ENCODE results near the gene MUC6. TPM values are rescaled to one million over a fixed set of nuclear protein-coding genes. Genes with fewer than 3 reads are reported as not detected.
A peak's percentile ranks its signal among the peaks of the same experiment; 100 is the strongest.
"Not testable (repeated sequence)": the region's sequence is repeated elsewhere in the genome, so short reads cannot be mapped to it uniquely, and the experiment has no call there.

The MUC6 gene
- total RNA-seq, 1 donor from 2014 or later: not detected

- intact Hi-C loops (cut with micrococcal nuclease): no loop called here
- H3K27ac Mint-ChIP-seq: peak overlapping the region; percentile 29
- no peaks in the 10 kb centered on the region for H3K27me3 Mint-ChIP-seq (ENCODE audit: insufficient read depth)
- no peak overlapping the region for H3K4me3 Mint-ChIP-seq
- no peaks in the 10 kb centered on the region for H3K9me3 Mint-ChIP-seq
- H3K4me1 Mint-ChIP-seq (ENCODE audit: low read depth): peaks cover 11% of the 10 kb centered on the region
- no peak for DNase-seq (ENCODE audit: low spot score)
- peaks cover 11% of the 10 kb centered on the region for H3K36me3 Mint-ChIP-seq (ENCODE audit: low read depth)
These were observed 59.9 kb downstream of the MUC6 start for GRCh38 chr11:976431-977160.

GRCh38 chr11:975827-976226 lies 60.7 kb downstream of the MUC6 start:
- no peaks in the 10 kb centered on the region for H3K9me3 Mint-ChIP-seq
- peak overlapping the region; percentile 29 for H3K27ac Mint-ChIP-seq
- no peaks in the 10 kb centered on the region for H3K27me3 Mint-ChIP-seq (ENCODE audit: insufficient read depth)
- intact Hi-C loops (cut with micrococcal nuclease): no loop called here
- no peak for DNase-seq (ENCODE audit: low spot score)
- H3K4me3 Mint-ChIP-seq: no peak overlapping the region
- H3K36me3 Mint-ChIP-seq (ENCODE audit: low read depth): peaks cover 11% of the 10 kb centered on the region
- peaks cover 16% of the 10 kb centered on the region for H3K4me1 Mint-ChIP-seq (ENCODE audit: low read depth)

GRCh38 chr11:975376-975775 lies 61.1 kb downstream of the MUC6 start:
- H3K27me3 Mint-ChIP-seq (ENCODE audit: insufficient read depth); intact Hi-C loops (cut with micrococcal nuclease); DNase-seq (ENCODE audit: low spot score); H3K9me3 Mint-ChIP-seq; H3K4me3 Mint-ChIP-seq; H3K27ac Mint-ChIP-seq: not testable (repeated sequence)
- peaks cover 21% of the 10 kb centered on the region for H3K4me1 Mint-ChIP-seq (ENCODE audit: low read depth)
- H3K36me3 Mint-ChIP-seq (ENCODE audit: low read depth): peaks cover 12% of the 10 kb centered on the region

- peaks cover 16% of the 10 kb centered on the region for H3K36me3 Mint-ChIP-seq (ENCODE audit: low read depth)
- H3K27me3 Mint-ChIP-seq (ENCODE audit: insufficient read depth): no peaks in the 10 kb centered on the region
- H3K27ac Mint-ChIP-seq: no peak overlapping the region
These were observed 63.3 kb downstream of the MUC6 start for GRCh38 chr11:973237-973636.

GRCh38 chr11:972523-973211 lies 63.9 kb downstream of the MUC6 start:
- Mint-ChIP-seq H3K36me3 (ENCODE audit: low read depth) (peaks cover 16% of the 10 kb centered on the region), H3K9me3 (no peaks in the 10 kb centered on the region), H3K27ac (no peak overlapping the region), H3K4me1 (ENCODE audit: low read depth) (peaks cover 29% of the 10 kb centered on the region), H3K4me3 (no peak overlapping the region), H3K27me3 (ENCODE audit: insufficient read depth) (no peaks in the 10 kb centered on the region)
- intact Hi-C loops (cut with micrococcal nuclease): no loop called here
- no peak for DNase-seq (ENCODE audit: low spot score)

More at GRCh38 chr11:973237-973636, 63.3 kb downstream of the MUC6 start:
- Mint-ChIP-seq H3K4me1 (ENCODE audit: low read depth) (peaks cover 29% of the 10 kb centered on the region), H3K9me3 (no peaks in the 10 kb centered on the region), H3K4me3 (no peak overlapping the region)
- no peak for DNase-seq (ENCODE audit: low spot score)
- intact Hi-C loops (cut with micrococcal nuclease): no loop called here

- peaks cover 14% of the 10 kb centered on the region for H3K36me3 Mint-ChIP-seq (ENCODE audit: low read depth)
- H3K27me3 Mint-ChIP-seq (ENCODE audit: insufficient read depth): no peaks in the 10 kb centered on the region
- no peak overlapping the region for H3K27ac Mint-ChIP-seq
- intact Hi-C loops (cut with micrococcal nuclease): no loop called here
- no peaks in the 10 kb centered on the region for H3K9me3 Mint-ChIP-seq
- peaks cover 29% of the 10 kb centered on the region for H3K4me1 Mint-ChIP-seq (ENCODE audit: low read depth)
- no peak overlapping the region for H3K4me3 Mint-ChIP-seq
- no peak for DNase-seq (ENCODE audit: low spot score)
These were observed 64.7 kb downstream of the MUC6 start for GRCh38 chr11:971731-972365.

GRCh38 chr11:971092-971690 lies 65.3 kb downstream of the MUC6 start:
- Mint-ChIP-seq H3K27me3 (ENCODE audit: insufficient read depth) (no peaks in the 10 kb centered on the region), H3K4me3 (no peak overlapping the region), H3K9me3 (no peaks in the 10 kb centered on the region), H3K4me1 (ENCODE audit: low read depth) (peaks cover 25% of the 10 kb centered on the region), H3K27ac (peak overlapping the region; percentile 22), H3K36me3 (ENCODE audit: low read depth) (peaks cover 17% of the 10 kb centered on the region)
- intact Hi-C loops (cut with micrococcal nuclease): no loop called here
- no peak for DNase-seq (ENCODE audit: low spot score)

GRCh38 chr11:970319-970871 lies 66.1 kb downstream of the MUC6 start:
- no peak for DNase-seq (ENCODE audit: low spot score)
- Mint-ChIP-seq H3K27ac (peak overlapping the region; percentile 42), H3K36me3 (ENCODE audit: low read depth) (peaks cover 20% of the 10 kb centered on the region), H3K9me3 (no peaks in the 10 kb centered on the region), H3K27me3 (ENCODE audit: insufficient read depth) (no peaks in the 10 kb centered on the region), H3K4me1 (ENCODE audit: low read depth) (peaks cover 18% of the 10 kb centered on the region), H3K4me3 (peak overlapping the region; percentile 5)
- intact Hi-C loops (cut with micrococcal nuclease): no loop called here

GRCh38 chr11:969651-970205 lies 66.8 kb downstream of the MUC6 start:
- Mint-ChIP-seq H3K9me3 (no peaks in the 10 kb centered on the region), H3K27ac (peak overlapping the region; percentile 42), H3K27me3 (ENCODE audit: insufficient read depth) (no peaks in the 10 kb centered on the region), H3K4me1 (ENCODE audit: low read depth) (peaks cover 18% of the 10 kb centered on the region), H3K36me3 (ENCODE audit: low read depth) (peaks cover 23% of the 10 kb centered on the region), H3K4me3 (peak overlapping the region; percentile 5)
- intact Hi-C loops (cut with micrococcal nuclease): no loop called here
- no peak for DNase-seq (ENCODE audit: low spot score)

GRCh38 chr11:968822-969221 lies 67.7 kb downstream of the MUC6 start:
- Mint-ChIP-seq H3K27me3 (ENCODE audit: insufficient read depth) (no peaks in the 10 kb centered on the region), H3K9me3 (no peaks in the 10 kb centered on the region), H3K4me3 (no peak overlapping the region), H3K27ac (no peak overlapping the region), H3K36me3 (ENCODE audit: low read depth) (peaks cover 29% of the 10 kb centered on the region), H3K4me1 (ENCODE audit: low read depth) (peaks cover 18% of the 10 kb centered on the region)
- no peak for DNase-seq (ENCODE audit: low spot score)
- intact Hi-C loops (cut with micrococcal nuclease): no loop called here

- Mint-ChIP-seq H3K27ac (no peak overlapping the region), H3K27me3 (ENCODE audit: insufficient read depth) (no peaks in the 10 kb centered on the region), H3K4me1 (ENCODE audit: low read depth) (peaks cover 18% of the 10 kb centered on the region), H3K9me3 (no peaks in the 10 kb centered on the region), H3K36me3 (ENCODE audit: low read depth) (peaks cover 31% of the 10 kb centered on the region), H3K4me3 (no peak overlapping the region)
- no peak for DNase-seq (ENCODE audit: low spot score)
- intact Hi-C loops (cut with micrococcal nuclease): no loop called here
These were observed 68.3 kb downstream of the MUC6 start for GRCh38 chr11:967995-968751.

- Mint-ChIP-seq H3K4me1 (ENCODE audit: low read depth) (peaks cover 8% of the 10 kb centered on the region), H3K4me3 (no peak overlapping the region), H3K9me3 (no peaks in the 10 kb centered on the region), H3K36me3 (ENCODE audit: low read depth) (peaks cover 31% of the 10 kb centered on the region), H3K27me3 (ENCODE audit: insufficient read depth) (no peaks in the 10 kb centered on the region), H3K27ac (no peak overlapping the region)
- intact Hi-C loops (cut with micrococcal nuclease): no loop called here
- DNase-seq (ENCODE audit: low spot score): no peak
These were observed 71.2 kb downstream of the MUC6 start for GRCh38 chr11:965206-965775.
